M059J (cell line): ENCODE measurements around the gene NPHP3. TPM values are rescaled to one million over a fixed set of nuclear protein-coding genes. Genes with fewer than 3 reads are reported as not detected.
"Not testable (repeated sequence)": the region's sequence is repeated elsewhere in the genome, so short reads cannot be mapped to it uniquely, and the experiment has no call there.

Source experiments
- DNase-seq: peaks from one replicate; pipeline ENCODE4 v3.0.0-alpha.2; 2012; ENCODE audit warnings: low read depth
- total RNA-seq: library from RNA; depleted of rRNA; stranded (reverse); fragments of >200 nt; shearing (Covaris generic); gene quantifications from 2 replicates; pipeline ENCODE4 v1.2.3, GENCODE V29; 2014; rRNA removed

NPHP3 gene
- total RNA-seq, 1 experiment from 2014 or later, result 15.7 TPM

DNA sequence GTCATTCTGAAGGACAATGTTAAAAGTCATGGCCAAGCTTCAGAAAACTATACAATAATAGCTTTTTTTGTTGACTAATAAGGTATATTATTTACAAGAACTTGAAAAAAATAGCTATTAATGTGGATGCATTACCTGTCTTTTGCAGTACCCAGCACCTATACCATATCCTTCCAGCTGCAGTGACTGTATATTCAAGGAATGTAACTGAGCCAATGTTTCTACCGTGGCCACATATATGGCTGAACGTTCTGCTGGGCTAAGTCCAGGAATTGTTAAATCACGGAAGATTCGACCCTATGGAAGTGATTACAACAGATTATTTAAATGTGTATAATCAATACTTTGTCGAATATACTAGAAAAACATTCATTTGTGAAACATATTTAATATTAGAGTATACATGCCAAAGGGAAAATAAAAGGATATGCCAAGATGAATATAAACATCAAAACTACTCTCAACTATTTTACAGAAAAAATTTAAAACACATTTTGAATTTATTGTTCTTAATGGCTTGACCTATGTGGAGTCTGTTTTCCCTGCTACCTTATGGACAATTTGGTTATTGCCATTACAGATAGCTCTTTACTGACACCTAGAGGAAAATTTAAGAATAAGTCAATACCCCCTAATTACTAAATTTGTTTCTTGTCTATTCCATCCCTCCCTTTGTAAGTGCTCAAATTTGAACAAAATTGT is 80.2 kb downstream of the NPHP3 start:
- peak; percentile 58 for DNase-seq

DNA sequence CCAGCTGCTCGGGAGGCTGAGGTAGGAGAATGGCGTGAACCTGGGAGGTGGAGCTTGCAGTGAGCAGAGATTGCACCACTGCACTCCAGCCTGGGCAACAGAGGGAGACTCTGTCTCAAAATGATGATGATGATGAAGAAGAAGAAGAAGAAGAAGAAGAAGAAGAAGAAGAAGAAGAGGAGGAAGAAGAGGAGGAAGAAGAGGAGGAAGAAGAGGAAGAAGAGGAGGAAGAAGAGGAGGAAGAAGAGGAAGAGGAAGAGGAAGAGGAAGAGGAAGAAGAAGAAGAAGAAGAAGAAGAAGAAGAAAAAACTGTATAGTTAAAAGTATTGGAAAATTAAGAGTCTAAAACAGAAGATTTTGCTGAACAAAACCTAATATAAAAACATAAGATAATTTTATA is 80.8 kb downstream of the NPHP3 start:
- not testable (repeated sequence) for DNase-seq

DNA sequence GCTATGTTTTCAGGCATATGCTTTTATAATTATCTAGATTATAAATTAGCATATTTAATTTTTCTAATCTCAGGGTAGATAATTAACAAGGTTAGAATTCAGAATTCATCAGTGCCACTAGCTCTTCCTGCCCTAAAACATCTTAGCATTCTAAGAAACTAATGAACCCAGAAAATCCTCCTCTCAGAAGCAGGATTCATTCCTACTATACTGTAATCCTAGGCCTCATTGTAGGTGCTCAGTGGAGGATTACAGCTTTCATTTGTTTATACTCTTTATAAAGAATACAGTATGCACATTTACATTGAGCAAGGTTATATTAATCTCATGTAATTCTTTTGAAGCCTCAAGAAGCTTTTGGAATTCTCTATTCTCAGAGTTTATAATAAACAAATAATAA is 83.5 kb downstream of the NPHP3 start:
- no peak for DNase-seq

DNA sequence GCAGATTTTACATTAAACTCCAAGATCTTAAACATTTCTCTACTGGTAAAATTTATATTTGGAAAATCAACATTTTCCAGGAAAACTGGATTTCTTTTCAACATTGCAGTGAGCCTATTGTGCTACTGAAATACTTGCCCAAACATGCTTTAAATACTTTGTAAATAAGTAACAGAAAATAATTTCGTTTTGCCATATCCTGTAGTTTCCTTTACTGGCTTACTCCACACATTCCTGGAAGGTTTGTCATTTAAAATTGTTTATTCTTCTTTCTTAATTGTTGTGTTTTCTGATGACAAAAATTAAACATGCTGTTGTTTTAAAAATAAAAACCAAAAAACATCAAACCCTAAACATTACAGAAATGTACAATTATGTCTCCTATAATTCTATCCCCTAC is 84.6 kb downstream of the NPHP3 start:
- peak; percentile 57 for DNase-seq

DNA sequence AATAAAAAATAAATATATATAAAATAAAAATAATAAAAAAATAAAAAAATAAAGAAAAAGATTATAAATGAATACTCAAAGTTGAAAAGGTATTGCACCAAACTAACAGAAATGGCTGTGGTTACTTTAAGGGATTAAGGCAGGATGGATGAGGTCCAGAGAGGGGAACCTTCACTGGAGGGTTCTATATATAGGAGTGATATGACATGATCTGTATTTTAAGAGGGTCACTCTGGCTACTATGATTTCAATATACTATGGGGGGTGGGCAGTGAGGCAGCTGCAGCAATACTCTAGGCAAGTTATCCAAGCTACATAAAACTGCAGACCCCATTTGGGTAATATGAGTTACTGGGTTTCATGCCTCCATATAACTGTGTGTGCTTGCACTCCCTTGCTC is 87.2 kb downstream of the NPHP3 start:
- DNase-seq, result no peak

Other genes with a start within 250 kb of the NPHP3 start
- gene ACKR4, start 125.1 kb downstream of the NPHP3 start, total RNA-seq, result 0.20 and 0.44 TPM in 2 replicates
- gene ACAD11, start 62.6 kb downstream of the NPHP3 start, total RNA-seq, result 9.9 and 14.6 TPM in 2 replicates
- 32.2 and 52.2 TPM in 2 replicates for gene UBA5, start 62.1 kb downstream of the NPHP3 start, total RNA-seq